EL (cell line): Measurements from ENCODE around the gene LRIT1.

Source experiments
- DNase-seq: peaks from one replicate; pipeline ENCODE4 v3.0.0-alpha.2; 2016

LRIT1 gene

GRCh38 chr10:84214046-84214572, 27.2 kb downstream of the LRIT1 start:
- no peak for DNase-seq

DNA sequence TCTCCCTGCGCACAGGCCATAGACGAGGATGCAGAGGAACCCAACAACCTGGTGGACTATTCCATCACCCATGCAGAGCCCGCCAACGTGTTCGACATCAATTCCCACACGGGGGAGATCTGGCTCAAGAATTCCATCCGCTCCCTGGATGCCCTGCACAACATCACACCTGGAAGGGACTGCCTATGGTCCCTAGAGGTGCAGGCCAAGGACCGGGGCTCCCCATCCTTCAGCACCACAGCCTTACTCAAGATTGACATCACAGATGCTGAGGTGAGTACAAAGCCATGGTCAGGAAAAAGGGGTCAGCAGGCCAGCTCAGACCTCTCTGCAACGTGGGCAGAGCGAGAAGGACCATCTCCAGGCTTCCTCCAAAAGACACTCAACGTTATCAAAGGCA, 28.3 kb downstream of the LRIT1 start:
- DNase-seq: no peak

GRCh38 chr10:84212014-84212413, 29.3 kb downstream of the LRIT1 start:
- no peak for DNase-seq

GRCh38 chr10:84211566-84211965, 29.8 kb downstream of the LRIT1 start:
- DNase-seq: no peak

- no peak for DNase-seq
Observed at GRCh38 chr10:84208023-84208422, 33.3 kb downstream of the LRIT1 start.

DNA sequence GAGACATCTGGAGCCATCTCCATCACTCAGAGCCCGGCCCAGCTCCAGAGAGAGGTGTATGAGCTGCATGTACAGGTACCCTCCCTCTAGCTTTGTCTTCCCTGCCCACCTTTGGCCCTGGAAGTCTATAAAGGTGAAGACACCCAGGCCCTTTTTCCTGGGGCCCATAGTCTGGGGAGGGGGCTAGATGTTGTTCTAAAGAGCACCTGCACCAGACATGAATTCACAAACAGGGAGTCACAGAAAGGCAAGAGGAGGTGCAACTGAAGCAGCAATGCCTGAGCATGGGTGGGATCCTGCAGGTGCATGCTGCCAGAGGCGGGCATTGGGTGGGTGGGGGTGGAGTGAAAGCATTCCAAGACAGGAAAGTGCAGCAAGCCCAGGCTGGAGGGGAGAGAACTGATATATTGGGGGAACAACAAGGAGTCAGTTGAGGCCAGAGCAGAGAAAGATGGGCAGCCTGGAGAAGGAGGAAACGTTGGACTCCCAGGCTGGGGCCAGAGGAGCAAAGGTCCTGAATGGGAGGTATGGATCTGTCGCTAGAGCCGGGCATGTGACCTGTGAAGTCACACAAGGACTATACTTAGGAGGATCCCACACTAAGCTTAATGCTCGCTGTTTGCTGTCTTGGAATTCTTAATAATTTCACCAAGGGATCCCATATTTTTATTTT, 35.4 kb downstream of the LRIT1 start:
- no peak for DNase-seq

DNA sequence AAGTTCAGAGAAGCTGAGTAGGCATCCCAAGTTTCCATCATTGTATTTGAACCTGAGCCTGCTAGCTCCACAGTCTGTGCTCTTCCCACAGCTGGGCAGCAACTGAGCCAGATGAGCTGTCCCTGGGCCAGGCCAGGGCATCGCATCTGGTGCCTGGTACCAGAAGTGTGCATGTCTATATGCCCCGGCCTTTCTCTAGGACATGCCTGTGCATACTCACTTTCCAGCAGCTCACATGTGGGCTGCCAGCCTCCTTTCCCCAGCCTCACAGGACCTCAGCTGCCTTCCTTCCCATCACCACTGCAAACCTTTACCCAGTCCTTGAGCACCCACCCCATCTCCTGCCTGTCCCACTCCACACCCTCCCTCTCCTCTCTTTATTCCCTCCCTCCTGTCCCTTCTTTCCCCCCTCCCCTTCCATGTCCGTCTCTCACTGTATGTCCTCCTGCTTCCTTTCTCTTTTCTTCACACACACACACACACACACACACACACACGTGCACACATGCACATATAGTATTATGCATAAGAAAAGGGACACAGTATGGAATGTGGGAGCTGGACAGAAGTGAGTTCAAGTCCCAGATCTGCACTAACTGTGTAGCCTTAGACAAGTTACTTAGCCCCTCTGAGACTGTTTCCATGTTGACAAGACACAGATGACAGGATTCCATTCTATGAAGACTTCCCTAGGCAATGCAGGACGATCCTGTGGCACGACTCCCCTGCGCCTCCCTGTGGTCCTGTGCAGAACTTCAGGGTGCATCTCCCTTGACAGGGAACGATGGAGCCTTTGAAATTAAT, 36.1 kb downstream of the LRIT1 start:
- DNase-seq: peak; percentile 51

DNA sequence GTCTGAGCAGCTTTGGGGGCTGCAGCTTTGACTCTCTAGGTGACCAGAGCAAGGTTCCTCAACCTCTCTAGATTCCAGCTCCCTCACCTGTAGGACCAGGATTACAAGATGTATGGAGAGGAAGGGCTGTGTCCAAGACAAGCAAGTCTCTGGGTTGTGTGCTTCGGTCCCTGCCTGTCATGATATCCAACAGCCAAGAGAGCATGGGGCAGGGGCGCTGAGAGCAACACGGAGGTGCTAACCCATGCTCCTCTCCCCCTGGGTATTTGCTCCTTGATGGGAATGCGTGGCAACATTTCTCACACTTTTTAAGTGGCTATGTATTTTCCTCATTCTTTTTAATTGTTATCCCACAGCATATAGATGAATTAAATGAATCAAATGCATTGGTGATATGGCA, 36.7 kb downstream of the LRIT1 start:
- no peak for DNase-seq

- DNase-seq: no peak
Observed at GRCh38 chr10:84204122-84204521, 37.2 kb downstream of the LRIT1 start.

DNA sequence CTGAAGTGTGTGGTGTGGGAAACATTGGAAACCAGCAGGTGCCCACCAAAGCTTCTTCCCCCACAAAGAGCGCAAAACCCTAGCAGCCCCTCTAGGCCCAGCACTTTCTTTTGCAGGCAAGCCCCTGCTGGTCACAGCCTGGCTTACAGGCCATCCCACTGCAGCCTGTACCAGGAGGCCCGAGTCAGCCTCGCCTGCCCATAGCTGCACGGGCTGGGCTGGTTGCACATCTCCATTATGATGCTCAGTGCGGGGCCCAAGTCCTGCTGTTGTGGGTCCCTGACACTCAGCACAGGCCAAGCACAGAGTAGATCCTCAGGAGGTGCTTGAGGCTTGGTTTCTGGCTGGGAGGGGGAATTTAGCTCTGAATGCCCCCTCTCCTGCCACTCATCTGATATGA, 39.0 kb downstream of the LRIT1 start:
- DNase-seq: no peak

- no peak for DNase-seq
Observed at GRCh38 chr10:84201682-84202081, 39.7 kb downstream of the LRIT1 start.

- DNase-seq: no peak
Observed at GRCh38 chr10:84201244-84201606, 40.1 kb downstream of the LRIT1 start.

GRCh38 chr10:84200537-84201243, 40.7 kb downstream of the LRIT1 start:
- no peak for DNase-seq

DNA sequence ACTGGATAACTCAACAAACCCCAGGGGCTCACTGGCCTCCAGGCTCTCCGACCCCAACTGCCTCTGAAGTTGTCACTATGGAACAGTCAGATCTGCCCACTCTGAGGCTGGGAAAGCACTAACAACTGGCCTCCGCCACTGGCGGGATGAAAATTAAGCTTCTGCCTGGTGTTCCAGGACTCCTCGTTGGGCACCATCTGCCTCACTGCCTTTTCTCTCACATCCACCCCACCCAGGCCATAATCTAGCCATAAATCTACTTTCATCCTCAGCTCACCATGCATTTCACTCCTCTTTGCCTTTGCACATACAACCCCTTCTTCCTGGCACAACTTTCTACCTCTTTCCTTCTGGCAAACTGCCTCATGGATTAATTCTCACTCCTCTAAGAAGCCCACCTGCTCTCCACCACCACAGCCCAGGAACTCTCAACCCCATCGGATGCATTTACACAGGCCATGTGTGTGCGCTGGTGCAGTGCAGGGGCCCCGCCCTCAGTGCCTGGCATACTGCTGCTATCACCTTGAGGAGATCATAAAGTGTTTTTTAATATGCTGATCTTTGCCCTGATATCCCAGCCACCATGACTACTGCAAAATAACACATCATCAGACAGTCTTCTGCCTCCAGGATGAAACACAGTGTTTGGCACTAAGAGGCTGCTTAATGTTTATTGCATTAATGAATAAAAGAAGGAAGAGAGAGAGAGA, 43.0 kb downstream of the LRIT1 start:
- DNase-seq: no peak

GRCh38 chr10:84197643-84198042, 43.7 kb downstream of the LRIT1 start:
- no peak for DNase-seq

GRCh38 chr10:84196941-84197340, 44.4 kb downstream of the LRIT1 start:
- DNase-seq: no peak

DNA sequence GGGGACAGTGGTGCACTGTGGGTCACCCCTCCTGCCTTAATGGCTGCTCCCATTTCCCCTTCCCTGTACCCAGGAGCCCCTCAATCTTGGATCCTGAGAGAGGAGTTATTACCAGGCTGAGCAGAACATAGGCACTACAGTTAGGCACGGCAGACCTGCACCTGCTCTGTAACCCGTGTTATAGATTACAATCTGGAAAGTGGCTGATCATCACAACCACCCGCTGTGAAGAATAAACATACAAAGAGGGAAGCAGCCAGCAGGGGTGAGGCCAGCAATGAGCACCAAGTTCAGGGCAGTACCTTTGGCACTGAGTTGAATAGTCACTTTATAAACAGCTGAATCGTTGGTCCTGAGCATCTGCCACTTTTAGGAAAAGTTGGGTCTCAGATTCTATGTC, 45.3 kb downstream of the LRIT1 start:
- DNase-seq: no peak

GRCh38 chr10:84195044-84195830, 46.1 kb downstream of the LRIT1 start:
- no peak for DNase-seq

DNA sequence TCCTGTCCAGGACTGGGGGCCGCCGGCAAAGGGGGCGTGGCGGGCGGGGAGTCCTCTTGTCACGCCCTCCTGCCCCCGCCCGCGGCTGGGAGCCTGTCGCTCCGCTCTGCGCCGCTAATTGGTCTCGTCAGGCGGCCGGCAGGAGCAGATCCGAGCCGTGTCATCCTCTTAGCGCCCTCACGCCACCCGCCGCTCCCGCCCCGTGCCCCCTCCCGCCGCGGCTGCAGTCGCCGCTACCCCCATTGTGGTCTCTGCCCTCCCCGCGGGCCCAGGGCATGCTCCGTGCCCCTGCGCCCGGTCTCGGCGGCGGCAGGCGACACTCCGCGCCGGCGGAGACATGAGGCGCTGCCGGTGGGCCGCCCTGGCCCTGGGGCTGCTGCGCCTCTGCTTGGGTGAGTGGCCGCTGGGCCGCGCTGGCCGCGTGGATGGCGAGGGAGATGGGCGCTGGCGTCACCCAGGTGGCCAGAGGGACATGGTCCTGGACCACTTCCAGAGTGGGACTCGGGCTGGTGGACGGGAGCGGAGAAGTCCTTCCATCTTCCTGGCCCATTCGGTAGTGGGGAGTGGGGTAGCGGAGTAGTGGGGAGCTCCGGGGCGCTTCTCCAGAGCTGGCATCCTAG, 46.8 kb downstream of the LRIT1 start, which contains the start of gene CDHR1:
CDHR1 (plus strand) TSS at position 114 of the 620 bp plus-strand sequence; CDS start at position 338, 224 bp downstream.
- DNase-seq: peak; percentile 14

GRCh38 chr10:84193846-84194423, 47.4 kb downstream of the LRIT1 start:
- DNase-seq: no peak

- no peak for DNase-seq
Observed at GRCh38 chr10:84193327-84193726, 48.0 kb downstream of the LRIT1 start.
